ENCODE results near the gene NAALADL1.

The NAALADL1 gene

GRCh38 chr11:65058419-65059054 lies at the start of gene NAALADL1:
Gene NAALADL1 (minus strand): TSS chr11:65058553. CDS start chr11:65058521, 32 bp downstream.
- no peak for DNase-seq (ENCODE audit: low spot score)

- DNase-seq (ENCODE audit: low spot score): no peak
Observed at GRCh38 chr11:65107751-65108468, 49.6 kb upstream of the NAALADL1 start.

GRCh38 chr11:65107078-65107477 lies 48.7 kb upstream of the NAALADL1 start:
- DNase-seq (ENCODE audit: low spot score): no peak

- DNase-seq (ENCODE audit: low spot score): no peak
Observed at GRCh38 chr11:65104628-65105027, 46.3 kb upstream of the NAALADL1 start.

GRCh38 chr11:65103476-65103875 lies 45.1 kb upstream of the NAALADL1 start:
- no peak for DNase-seq (ENCODE audit: low spot score)

- no peak for DNase-seq (ENCODE audit: low spot score)
Observed at GRCh38 chr11:65102142-65103095, 44.1 kb upstream of the NAALADL1 start.

GRCh38 chr11:65100674-65101350 lies 42.5 kb upstream of the NAALADL1 start:
- DNase-seq (ENCODE audit: low spot score): no peak

GRCh38 chr11:65096926-65097325 lies 38.6 kb upstream of the NAALADL1 start:
- no peak for DNase-seq (ENCODE audit: low spot score)

- DNase-seq (ENCODE audit: low spot score): peak; percentile 95
Observed at GRCh38 chr11:65095974-65096806, 37.8 kb upstream of the NAALADL1 start, which contains the start of gene VPS51. Gene VPS51 (plus strand): TSS chr11:65096214. CDS start chr11:65096251, 37 bp downstream.

- DNase-seq (ENCODE audit: low spot score): no peak
Observed at GRCh38 chr11:65095427-65095826, 37.1 kb upstream of the NAALADL1 start.

GRCh38 chr11:65090628-65091027 lies 32.3 kb upstream of the NAALADL1 start:
- DNase-seq (ENCODE audit: low spot score): no peak

GRCh38 chr11:65089621-65090020 lies 31.3 kb upstream of the NAALADL1 start:
- no peak for DNase-seq (ENCODE audit: low spot score)

- DNase-seq (ENCODE audit: low spot score): no peak
Observed at GRCh38 chr11:65087827-65088226, 29.5 kb upstream of the NAALADL1 start.

GRCh38 chr11:65087216-65087615 lies 28.9 kb upstream of the NAALADL1 start:
- DNase-seq (ENCODE audit: low spot score): no peak

- DNase-seq (ENCODE audit: low spot score): no peak
Observed at GRCh38 chr11:65086809-65087208, 28.5 kb upstream of the NAALADL1 start.

GRCh38 chr11:65085446-65085845 lies 27.1 kb upstream of the NAALADL1 start:
- no peak for DNase-seq (ENCODE audit: low spot score)

- DNase-seq (ENCODE audit: low spot score): no peak
Observed at GRCh38 chr11:65084598-65085375, 26.4 kb upstream of the NAALADL1 start.

GRCh38 chr11:65083834-65084597 lies 25.7 kb upstream of the NAALADL1 start, which contains the start of the genes CDCA5 and ZFPL1:
Gene CDCA5 (minus strand): TSS chr11:65084040. CDS start chr11:65083978, 62 bp downstream.
Gene ZFPL1 (plus strand): TSS chr11:65084222. CDS start chr11:65084699, 477 bp downstream.
- peak; percentile 100 for DNase-seq (ENCODE audit: low spot score)
